G401 (cell line): ENCODE results near the gene MRPL24. TPM values are rescaled to one million over a fixed set of nuclear protein-coding genes. Genes with fewer than 3 reads are reported as not detected.
A peak's percentile ranks its signal among the peaks of the same experiment; 100 is the strongest.

ENCODE experiments used
- DNase-seq: peaks from one replicate; pipeline ENCODE4 v3.0.0-alpha.2; 2015; ENCODE audit warnings: low spot score
- in situ Hi-C: cut with HindIII; loops from 2 replicates; pipeline ENCODE4 v1.10.0; 2016; ENCODE audit warnings: low sequenced_read_pairs, mixed read lengths
- total RNA-seq: library from RNA; depleted of rRNA; stranded (reverse); fragments of >200 nt; shearing (Covaris generic); gene quantifications from 2 replicates; pipeline ENCODE4 v1.2.3, GENCODE V29; 2014

The MRPL24 gene
- total RNA-seq, 1 experiment from 2014 or later: 34.2 TPM

DNA sequence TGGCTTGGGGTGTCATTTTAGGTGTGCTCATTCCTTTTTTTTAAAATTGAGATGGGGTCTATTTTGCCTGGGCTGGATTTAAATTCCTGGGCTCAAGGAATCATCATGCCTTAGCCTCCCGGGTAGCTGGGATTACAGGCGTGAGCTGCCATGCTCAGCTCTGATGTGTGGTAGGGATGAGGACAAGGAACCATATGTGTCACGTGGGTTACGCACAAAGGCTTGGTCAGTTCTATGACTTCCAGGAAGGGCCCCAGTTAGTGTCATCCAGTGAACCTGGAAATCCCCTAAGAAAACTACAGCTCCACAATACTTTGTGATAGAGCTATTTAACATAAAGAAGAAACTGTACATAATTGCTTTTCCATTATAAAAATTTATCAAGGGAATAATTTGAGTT is 19.4 kb downstream of the MRPL24 start:
- in situ Hi-C loops: no loop called here
- DNase-seq: no peak

DNA sequence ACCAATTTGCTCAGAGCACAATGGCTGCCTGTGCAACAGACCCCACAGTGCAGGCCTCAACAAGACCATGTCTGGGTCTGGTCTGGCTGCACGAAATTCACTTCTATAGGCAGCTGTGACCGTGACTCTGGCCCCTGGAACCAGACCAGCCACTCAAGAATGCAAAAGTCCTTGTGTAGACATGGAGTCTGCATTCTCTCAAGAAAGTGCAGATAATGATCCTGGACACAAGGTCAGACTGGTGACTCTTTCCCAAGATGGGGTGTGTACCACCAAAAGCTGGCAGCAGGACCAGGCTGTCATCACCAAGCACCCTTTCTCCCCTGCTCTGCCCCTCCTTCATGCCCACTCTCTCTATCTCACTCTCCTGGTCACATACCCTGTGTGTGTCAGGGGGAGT is 19.8 kb downstream of the MRPL24 start:
- no peak for DNase-seq
- in situ Hi-C loops: no loop called here

DNA sequence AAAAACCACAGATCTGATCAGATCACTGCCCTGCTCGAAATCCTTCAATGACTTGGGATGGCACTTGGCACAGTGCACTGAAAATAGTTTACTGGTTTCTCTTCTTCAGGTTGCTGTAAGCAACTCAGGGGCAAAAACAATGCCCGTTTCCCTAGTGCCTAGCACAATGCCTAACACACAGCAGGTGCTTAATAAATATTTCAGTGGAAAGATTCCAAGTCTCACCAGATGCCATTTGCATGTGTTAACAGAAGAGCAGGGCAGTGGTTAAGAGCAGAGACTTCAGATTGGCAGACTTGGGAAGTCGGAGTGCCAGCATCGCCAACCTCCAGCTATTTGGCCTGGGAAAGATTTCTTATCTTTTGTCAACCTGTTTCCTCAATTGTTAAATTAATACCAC is 23.5 kb downstream of the MRPL24 start:
- no peak for DNase-seq
- in situ Hi-C loops: no loop called here

DNA sequence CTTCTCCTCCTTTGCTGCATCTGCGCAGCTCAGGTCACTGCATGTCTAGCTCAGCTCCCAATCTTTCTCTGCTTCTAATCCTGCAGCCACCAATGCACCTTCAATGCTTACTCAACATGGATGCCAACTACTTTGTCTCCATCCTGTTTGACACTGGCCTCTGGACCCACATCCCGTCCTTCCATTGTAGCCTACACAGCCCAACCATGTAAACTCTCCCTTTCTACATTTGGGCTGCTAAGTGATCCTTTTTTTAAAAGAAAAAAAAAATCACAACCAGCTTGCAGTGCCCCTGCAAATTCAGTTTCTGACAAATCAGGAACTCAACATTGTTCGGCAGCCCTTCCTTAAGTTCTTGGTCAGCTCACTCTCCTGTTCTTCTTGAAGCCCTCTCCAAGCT is 26.1 kb downstream of the MRPL24 start:
- in situ Hi-C loops: no loop called here
- no peak for DNase-seq

DNA sequence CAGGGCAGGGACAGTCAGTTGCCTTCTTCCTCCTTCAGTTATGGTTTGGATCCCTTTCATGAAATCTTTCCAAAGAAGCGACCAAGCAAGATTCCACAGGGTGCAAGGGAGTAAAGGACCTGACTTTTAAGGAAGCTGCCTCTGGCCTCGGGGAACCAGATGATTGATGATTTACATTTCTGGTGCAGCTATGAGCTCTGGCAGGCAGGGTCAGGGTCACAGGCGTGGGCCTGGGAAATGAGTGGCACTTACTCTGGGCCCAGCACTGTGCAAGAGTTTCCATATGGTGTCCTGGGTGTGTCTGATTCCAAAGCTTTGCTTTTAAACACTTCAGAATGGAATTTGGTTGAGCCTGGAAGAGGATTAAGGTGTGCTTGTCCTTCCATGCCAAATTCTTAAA is 28.3 kb downstream of the MRPL24 start:
- DNase-seq: no peak
- in situ Hi-C loops: no loop called here

DNA sequence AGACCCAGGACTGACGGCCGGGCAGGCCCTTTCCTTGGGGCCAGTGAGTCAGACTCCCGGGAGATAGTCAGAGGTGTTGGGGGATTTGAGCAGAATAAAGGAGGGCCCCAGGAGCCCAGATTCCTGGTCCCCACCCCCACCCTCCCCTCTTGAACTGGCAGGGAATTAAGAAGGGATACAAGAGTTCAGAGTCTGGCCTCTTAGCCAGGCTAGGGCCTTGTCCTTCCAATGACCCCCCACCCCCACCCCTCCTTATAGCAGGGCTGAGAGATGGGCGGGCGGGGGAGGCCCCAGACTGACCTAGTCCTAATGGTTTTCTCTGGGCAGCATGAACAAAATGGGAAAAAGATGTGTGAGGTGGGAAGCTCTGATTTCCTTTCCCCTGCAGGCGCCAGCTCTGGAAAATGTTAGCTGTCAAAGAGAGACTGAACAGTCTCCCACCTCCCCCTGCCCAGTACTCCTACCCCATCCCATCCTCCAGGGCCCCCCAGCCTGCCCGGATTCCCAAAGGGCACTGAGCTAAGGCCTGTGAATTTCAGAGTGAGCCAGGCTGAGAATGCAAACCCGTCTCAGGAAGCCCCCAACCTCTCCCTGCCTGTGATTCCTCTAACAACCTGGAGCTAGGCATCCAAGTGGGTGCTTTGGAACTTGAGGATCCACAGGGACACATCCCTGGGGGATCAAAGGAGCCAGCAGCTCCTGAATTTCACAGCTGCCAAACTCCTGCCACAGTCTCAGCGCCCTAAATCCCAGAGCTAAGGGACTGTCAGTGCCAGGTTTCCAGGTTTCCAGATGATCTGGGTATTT is 29.7 kb downstream of the MRPL24 start:
- in situ Hi-C loops: no loop called here
- no peak for DNase-seq

DNA sequence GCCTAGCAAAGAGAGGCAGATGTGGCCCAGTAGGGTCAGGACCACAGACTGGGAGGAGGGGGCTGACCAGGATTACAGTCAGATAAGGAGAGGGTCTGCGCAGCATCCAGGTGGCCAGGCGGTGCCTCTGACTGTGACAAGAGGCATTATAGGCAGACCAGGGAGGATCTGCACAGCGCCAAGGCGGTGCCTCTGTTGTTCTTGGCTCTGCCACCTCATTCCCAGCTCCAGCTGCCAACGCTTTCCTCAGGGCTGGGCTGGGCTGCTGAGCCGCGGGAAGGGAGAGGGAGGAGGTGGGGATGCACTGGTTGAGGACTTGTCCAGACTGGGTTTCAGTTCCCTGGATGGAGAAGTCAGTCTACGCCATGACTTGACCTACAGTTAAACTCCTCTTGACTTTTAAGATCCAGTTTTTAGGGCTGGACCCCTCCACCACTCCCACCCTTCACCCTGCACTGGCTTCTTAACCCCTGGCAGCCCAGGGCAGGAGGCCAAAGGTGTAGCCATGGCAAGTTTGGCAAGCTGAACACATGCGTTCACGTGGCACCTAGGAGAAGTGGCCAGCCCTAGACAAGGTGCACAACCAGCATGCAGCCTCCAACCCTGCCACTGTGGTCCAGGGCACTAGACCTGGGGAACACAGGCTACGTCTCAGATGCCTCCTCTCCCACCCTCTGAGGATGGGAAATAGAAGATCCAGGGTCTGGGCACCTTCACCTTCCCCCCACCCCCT is 31.0 kb downstream of the MRPL24 start:
- DNase-seq: no peak
- in situ Hi-C loops: no loop called here

DNA sequence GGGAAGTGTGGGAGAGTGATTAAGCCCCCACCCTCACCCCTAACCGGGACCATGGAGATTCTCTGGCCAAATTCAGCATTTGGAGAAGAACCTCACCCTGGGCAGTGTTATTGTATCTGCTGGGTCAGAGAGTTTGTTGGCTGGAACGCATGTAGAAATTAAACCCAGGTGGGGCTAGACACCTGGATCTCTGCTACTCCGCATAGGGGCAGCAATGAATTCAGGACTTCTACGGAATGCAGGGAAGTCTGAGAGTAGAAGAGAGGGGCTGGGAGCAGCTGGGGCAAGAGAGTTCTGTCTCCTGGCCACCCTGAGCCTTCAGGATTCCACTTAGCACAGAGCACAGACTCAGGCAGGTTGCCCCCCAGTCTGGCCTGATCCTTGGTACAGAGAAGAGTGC is 31.9 kb downstream of the MRPL24 start:
- in situ Hi-C loops: no loop called here
- no peak for DNase-seq

DNA sequence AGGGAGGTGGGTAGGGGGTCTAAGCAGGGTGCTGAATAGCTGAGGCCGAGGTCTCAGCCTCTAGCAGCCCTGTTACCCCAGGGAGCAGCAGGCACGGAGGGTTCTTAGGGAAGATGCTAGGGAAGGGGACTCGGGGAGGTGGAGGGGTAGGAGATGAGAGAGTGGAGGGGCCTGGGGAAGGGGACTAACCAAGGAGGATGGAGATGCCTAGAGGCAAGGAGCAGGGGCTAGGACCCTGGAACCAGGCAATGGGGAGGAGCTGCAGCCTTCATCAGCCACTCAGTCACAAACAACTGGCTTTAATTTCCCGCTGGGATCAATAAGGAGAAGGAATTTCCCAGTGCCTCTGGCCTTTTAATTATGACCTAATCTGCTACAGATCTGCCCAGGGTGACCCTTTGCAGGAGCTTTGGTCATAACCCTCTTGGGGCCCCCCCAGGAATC is 32.6 kb downstream of the MRPL24 start:
- DNase-seq: peak; percentile 71
- in situ Hi-C loops: no loop called here

DNA sequence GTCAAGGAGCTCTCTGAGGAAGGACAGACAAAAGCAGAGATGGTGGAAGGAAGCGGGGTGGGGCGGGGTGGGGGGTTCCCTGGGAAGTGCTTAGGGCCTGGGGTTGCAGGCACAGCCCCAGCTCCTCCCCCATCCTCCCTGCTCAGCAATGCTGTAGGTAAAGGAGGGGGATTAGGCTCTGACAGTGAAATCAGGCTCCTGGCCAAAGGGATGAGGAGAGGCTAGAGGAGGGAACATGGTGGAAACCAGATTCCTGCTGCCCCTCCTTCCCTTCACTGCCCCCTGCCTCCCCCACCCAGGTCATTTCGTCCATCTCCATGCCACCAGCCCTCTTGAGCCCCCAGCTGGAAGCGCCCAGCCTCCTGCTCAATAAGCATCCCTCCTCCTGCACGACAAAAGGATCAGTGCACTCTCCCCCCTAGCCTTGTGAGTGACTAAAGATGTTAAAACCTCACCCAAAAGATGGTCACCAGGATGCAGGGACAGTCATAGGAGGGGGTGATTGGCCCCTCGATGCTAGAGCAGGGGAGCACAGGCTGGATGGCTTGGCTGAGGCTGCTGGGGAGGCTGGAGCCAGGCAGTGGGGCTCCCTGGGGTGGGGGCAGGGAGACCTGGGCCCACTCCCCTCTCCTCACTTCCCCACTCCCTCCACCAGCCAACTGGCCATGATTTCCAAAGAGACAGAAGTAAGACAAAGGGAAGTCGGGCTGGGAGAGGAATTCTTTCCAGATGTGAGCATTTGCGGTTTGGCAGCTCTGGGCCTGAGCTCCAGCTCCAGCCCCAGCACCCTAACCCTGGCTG is 33.3 kb downstream of the MRPL24 start:
- peak; percentile 60 for DNase-seq
- in situ Hi-C loops: no loop called here

DNA sequence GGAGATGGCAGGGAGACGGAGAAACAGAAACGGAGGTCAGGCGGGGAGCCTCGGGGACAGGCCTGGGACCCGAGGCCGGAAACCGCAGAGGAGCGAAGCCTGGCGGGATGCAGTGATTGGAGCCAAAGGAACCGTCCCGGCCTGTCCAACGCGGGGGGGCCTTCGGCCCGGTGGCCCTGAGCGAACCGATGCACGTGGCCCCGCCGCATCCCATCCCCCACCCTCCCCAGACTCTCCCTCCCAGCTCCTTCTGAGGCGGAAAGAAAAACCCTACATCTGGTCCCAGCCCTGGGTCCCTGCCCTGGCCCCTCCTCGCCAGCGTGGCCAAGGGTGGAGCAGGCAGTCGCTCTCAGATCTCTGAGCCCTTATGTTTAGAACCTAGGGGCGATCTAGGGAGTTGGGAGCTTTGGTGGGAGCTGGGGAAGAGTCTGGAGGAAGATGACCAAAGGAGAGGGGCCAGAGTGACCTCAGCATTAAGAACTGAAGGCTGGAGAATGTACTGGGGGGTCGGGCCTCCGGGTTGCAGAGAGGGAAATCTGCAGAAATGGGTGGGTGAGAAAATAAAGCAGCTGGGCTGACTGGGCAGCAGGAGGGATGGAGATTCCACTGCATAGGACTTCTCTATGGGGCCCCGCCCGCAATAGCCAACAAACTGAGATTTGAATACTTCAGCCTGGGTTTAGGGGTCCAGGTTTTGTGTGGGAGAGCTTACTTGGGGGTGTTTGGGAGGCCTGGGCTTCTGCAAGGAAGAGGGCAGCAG is 34.1 kb downstream of the MRPL24 start:
- DNase-seq: peak; percentile 58
- in situ Hi-C loops: no loop called here

DNA sequence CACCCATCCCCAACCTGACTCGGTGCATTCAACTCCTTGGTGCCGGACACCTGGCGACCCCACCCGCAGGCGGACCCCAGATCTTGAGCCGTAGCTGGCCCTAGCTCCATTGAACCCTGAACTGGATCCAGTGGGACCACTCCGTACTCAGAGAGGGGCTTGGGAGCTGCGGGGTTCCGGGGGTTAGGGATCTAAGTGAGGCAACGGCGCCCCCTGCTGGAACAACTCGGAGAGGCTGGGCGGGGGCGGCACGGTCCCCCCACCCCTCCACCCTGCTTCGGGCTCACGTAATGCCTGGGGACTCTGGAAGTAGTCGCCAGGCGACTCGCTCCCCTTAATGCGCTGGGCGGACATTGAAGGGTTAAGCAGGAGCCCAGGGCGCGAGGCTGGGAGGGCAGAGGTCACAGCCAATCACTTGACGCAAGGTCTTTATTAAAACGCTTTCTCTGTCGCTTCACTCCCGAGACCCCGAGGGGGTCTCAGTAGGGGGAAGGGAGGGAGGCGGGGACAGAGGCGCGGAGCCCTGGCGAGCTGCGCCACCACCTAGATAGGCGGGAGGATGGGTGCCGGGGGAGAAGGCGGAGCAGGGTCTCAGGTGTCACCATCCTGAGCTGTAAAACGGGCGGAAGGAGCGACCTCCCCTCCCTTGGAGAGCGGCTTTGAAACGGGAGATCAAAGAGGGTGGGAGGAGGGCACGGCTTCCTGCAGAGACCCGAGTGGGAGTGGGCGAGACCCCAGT is 34.8 kb downstream of the MRPL24 start:
- DNase-seq: peak; percentile 70
- in situ Hi-C loops: no loop called here

DNA sequence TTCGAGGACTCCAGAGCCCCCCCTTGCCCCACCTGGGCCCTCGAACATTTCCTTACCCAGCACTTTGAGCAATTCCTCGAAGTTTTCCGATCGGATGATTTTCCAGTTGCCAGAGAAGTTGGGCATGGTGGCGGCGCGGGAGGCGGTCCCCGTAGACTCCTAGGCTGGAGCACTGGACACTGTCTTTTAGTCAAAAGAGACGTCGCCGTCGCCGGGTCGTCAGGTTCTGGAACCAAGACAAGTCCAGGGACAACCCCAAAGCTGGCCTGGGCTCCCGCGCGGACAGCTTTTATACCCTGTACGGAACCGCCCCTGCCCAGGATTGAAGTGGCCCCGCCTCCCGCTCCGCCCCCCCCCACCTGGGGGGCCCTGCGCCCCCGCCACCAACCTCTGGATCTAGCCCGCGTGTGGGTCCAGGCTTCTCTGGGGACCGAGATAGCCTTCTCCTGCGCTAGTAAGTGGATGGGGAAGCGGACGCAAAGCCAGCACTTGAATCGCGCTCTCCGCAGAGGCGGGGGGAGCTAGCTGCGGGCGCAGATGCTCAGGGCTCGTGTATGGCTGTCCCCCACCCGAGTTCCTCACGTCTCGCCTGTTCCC is 35.5 kb downstream of the MRPL24 start, which contains the start of gene CRABP2:
Gene CRABP2, minus strand, starts transcription at position 263 of the 597 bp plus-strand sequence. Its CDS starts 137 bp downstream, at position 126.
- peak; percentile 55 for DNase-seq
- in situ Hi-C loops: no loop called here

DNA sequence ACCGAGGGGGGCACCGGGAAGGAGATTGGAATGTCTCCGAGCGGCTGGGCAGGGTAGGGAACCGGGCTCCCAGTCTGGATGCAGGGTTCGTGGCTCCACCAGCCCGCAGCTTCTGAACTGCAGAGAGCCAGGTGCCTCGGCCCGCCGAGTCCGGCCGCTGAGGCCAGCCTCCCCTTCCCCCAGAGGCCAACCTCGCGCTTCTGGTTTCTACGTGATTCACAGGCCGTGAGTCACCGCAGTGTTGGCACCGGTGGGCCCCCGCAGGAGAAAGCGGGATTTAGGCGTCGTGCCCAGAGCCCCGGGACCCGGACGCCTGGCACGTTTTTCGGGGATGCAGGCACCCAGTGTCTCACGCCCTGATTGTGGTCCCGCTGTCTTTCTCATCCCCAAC is 36.0 kb downstream of the MRPL24 start:
- no peak for DNase-seq
- in situ Hi-C loops: no loop called here

DNA sequence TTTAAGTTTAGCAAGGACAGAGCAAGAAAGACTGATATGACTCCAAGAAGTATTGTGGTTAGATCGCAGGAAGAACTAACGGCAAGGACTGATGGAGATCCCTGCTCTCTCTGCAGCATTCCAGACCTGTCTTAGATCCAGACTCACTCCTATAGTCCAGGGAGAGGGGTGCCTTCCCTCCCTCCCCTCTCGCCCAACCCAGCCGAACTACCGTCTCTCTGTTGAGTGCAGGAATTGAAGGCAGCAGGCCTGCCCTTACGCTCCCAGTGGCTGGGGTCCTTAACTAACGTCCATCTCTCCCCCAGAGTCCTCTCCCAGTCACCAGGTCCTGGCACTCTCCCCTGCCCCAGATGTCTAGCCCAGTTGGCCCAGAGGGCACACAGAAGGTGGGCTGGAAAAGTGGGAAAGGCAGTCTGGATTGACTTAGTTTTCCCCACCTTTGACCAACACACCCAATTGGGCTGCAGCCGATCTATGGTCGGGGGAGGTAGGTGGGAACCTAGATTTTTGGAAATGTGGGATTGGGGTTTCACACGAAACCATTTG is 36.6 kb downstream of the MRPL24 start:
- no peak for DNase-seq
- in situ Hi-C loops: no loop called here

DNA sequence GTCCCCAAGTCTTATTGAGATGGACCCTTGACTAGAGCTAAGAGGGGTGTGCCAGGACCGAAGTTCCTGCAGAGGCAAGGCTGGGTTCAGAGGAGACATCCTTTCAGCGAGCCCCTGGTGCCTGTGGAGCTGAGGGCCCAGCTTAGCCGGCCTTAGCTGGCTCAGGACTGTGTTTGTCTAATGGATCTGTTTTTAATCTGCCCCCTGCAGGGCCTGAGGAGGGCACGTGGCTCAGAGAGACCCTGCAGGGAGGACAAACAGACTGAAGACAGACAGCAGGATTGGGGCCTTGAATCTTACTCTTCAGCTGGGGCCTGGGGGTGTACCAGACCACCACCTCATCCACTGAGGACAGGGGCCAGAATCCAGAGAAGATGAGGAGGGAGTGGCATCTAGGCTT is 37.1 kb downstream of the MRPL24 start:
- DNase-seq: no peak
- in situ Hi-C loops: no loop called here

DNA sequence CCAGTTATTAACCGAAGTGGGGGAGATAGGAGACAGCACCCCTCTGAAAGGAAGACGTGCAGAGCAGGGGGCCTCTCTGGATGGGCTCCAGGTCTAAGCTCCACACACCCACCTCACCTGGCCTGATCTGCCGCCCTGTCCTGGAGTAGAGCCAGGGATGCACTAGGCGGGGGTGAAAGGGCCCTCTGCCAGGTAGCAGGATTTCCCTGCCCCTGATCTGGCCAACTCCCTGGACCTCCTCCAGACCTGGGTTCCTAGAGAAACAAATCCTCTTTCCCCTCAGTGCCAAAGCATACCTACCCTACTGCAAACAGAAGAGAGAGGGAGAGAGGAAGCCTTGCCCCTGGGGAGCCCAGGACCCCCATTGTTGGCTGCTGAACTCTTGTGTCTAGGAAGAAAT is 37.6 kb downstream of the MRPL24 start:
- in situ Hi-C loops: no loop called here
- no peak for DNase-seq
